Transverse colon (tissue), 3 donors: Measurements from ENCODE around the gene C1orf115.

ENCODE experiments used
- EP300 ChIP-seq: sonication (generic); formaldehyde crosslinking; IDR thresholded peaks from one replicate; pipeline ENCODE4 v1.6.1; 2017; ENCODE audit warnings: antibody characterized with exemption, low read depth
- POLR2A ChIP-seq: fragments of 450-650 bp; IDR thresholded peaks from one replicate; pipeline ENCODE4 v1.6.1; 2016; ENCODE audit warnings: antibody characterized with exemption, mild to moderate bottlenecking, moderate library complexity
- TF ChIP-seq, protein P1 (sequence below), 5 experiments: fragments of 200-600 bp in 3 of 5; fragments of 450-650 bp in 2 of 5; sonication (generic) in 3 of 5; IDR thresholded peaks; 1 replicate in 2 of 5; 2 replicates in 3 of 5; pipeline ENCODE4 v1.5.1; 2016 to 2017; ENCODE audit warnings: antibody characterized with exemption in 5 of 5, inconsistent platforms in 3 of 5, mild to moderate bottlenecking in 2 of 5, moderate library complexity in 1 of 5

DNA sequence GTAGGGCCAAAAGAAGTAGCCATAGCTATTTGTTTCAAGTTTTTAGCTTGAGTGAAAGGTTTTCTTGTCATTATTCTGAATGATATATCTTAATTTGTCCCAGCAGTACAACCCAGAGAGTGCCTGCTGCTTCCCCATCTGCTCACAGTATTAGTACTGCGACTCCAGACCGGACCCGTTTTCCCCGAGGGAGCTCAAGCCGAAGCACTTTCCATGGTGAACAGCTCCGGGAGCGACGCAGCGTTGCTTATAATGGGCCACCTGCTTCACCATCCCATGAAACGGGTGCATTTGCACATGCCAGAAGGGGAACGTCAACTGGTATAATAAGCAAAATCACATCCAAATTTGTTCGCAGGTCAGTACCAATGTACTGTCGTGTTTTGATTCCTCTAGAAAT lies 37.2 kb upstream of the C1orf115 start:
- TF ChIP-seq, protein P1, sequence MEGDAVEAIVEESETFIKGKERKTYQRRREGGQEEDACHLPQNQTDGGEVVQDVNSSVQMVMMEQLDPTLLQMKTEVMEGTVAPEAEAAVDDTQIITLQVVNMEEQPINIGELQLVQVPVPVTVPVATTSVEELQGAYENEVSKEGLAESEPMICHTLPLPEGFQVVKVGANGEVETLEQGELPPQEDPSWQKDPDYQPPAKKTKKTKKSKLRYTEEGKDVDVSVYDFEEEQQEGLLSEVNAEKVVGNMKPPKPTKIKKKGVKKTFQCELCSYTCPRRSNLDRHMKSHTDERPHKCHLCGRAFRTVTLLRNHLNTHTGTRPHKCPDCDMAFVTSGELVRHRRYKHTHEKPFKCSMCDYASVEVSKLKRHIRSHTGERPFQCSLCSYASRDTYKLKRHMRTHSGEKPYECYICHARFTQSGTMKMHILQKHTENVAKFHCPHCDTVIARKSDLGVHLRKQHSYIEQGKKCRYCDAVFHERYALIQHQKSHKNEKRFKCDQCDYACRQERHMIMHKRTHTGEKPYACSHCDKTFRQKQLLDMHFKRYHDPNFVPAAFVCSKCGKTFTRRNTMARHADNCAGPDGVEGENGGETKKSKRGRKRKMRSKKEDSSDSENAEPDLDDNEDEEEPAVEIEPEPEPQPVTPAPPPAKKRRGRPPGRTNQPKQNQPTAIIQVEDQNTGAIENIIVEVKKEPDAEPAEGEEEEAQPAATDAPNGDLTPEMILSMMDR (IDR thresholded peaks at IDR 0.05): no peak
- no peak for TF ChIP-seq EP300
- TF ChIP-seq POLR2A: no peak
